ENCODE measurements around the gene PRKG1.

Gene PRKG1

GRCh38 chr10:51169111-51169510 is 94.8 kb downstream of the PRKG1 start:
- no peak overlapping the region for H3K4me3 Mint-ChIP-seq
- H3K36me3 Mint-ChIP-seq (ENCODE audit: insufficient read depth), result no peaks in the 10 kb centered on the region
- no peak for DNase-seq (ENCODE audit: low spot score in 2 of 2)
- no peaks in the 10 kb centered on the region for H3K27me3 Mint-ChIP-seq
- H3K27ac Mint-ChIP-seq (ENCODE audit: low read depth), result no peak overlapping the region
- H3K4me1 Mint-ChIP-seq, result no peaks in the 10 kb centered on the region
- no peaks in the 10 kb centered on the region for H3K9me3 Mint-ChIP-seq
- ATAC-seq (replicated peaks; ENCODE audit: extremely low read depth, poor library complexity, severe bottlenecking), result no peak

- DNase-seq (ENCODE audit: low spot score in 2 of 2) (no peak), ATAC-seq (replicated peaks; ENCODE audit: extremely low read depth, poor library complexity, severe bottlenecking) (no peak)
- Mint-ChIP-seq H3K4me3 (no peak overlapping the region), H3K27ac (ENCODE audit: low read depth) (no peak overlapping the region), H3K4me1 (no peaks in the 10 kb centered on the region), H3K36me3 (ENCODE audit: insufficient read depth) (no peaks in the 10 kb centered on the region), H3K27me3 (no peaks in the 10 kb centered on the region), H3K9me3 (no peaks in the 10 kb centered on the region)
Observed at GRCh38 chr10:51170518-51171245, 96.4 kb downstream of the PRKG1 start.

- DNase-seq (ENCODE audit: low spot score in 2 of 2) (no peak), ATAC-seq (replicated peaks; ENCODE audit: extremely low read depth, poor library complexity, severe bottlenecking) (no peak)
- H3K36me3 Mint-ChIP-seq (ENCODE audit: insufficient read depth), result no peaks in the 10 kb centered on the region
- H3K27me3 Mint-ChIP-seq, result no peaks in the 10 kb centered on the region
- no peak overlapping the region for H3K4me3 Mint-ChIP-seq
- H3K9me3 Mint-ChIP-seq, result no peaks in the 10 kb centered on the region
- no peaks in the 10 kb centered on the region for H3K4me1 Mint-ChIP-seq
- no peak overlapping the region for H3K27ac Mint-ChIP-seq (ENCODE audit: low read depth)
Observed at GRCh38 chr10:51171946-51172345, 97.7 kb downstream of the PRKG1 start.

- no peaks in the 10 kb centered on the region for H3K36me3 Mint-ChIP-seq (ENCODE audit: insufficient read depth)
- no peaks in the 10 kb centered on the region for H3K4me1 Mint-ChIP-seq
- no peak overlapping the region for H3K27ac Mint-ChIP-seq (ENCODE audit: low read depth)
- DNase-seq (ENCODE audit: low spot score in 2 of 2) (no peak), ATAC-seq (replicated peaks; ENCODE audit: extremely low read depth, poor library complexity, severe bottlenecking) (no peak)
- H3K27me3 Mint-ChIP-seq, result no peaks in the 10 kb centered on the region
- H3K9me3 Mint-ChIP-seq, result no peaks in the 10 kb centered on the region
- H3K4me3 Mint-ChIP-seq, result no peak overlapping the region
Observed at GRCh38 chr10:51176976-51177695, 102.8 kb downstream of the PRKG1 start.

GRCh38 chr10:51178634-51179033 is 104.3 kb downstream of the PRKG1 start:
- H3K27me3 Mint-ChIP-seq, result no peaks in the 10 kb centered on the region
- no peak for ATAC-seq (replicated peaks; ENCODE audit: extremely low read depth, poor library complexity, severe bottlenecking)
- H3K27ac Mint-ChIP-seq (ENCODE audit: low read depth), result no peak overlapping the region

GRCh38 chr10:51180141-51180540 is 105.9 kb downstream of the PRKG1 start:
- Mint-ChIP-seq H3K4me1 (no peaks in the 10 kb centered on the region), H3K27me3 (no peaks in the 10 kb centered on the region), H3K4me3 (no peak overlapping the region), H3K36me3 (ENCODE audit: insufficient read depth) (no peaks in the 10 kb centered on the region), H3K9me3 (peaks cover 5% of the 10 kb centered on the region), H3K27ac (ENCODE audit: low read depth) (no peak overlapping the region)
- no peak for DNase-seq (ENCODE audit: low spot score in 2 of 2)
- ATAC-seq (replicated peaks; ENCODE audit: extremely low read depth, poor library complexity, severe bottlenecking), result no peak

More at GRCh38 chr10:51178634-51179033, 104.3 kb downstream of the PRKG1 start:
- no peaks in the 10 kb centered on the region for H3K4me1 Mint-ChIP-seq
- peaks cover under 1% of the 10 kb centered on the region for H3K9me3 Mint-ChIP-seq
- no peak overlapping the region for H3K4me3 Mint-ChIP-seq
- DNase-seq (ENCODE audit: low spot score in 2 of 2), result no peak
- no peaks in the 10 kb centered on the region for H3K36me3 Mint-ChIP-seq (ENCODE audit: insufficient read depth)

GRCh38 chr10:51183783-51184182 is 109.5 kb downstream of the PRKG1 start:
- Mint-ChIP-seq H3K4me1 (no peaks in the 10 kb centered on the region), H3K4me3 (no peak overlapping the region), H3K27me3 (no peaks in the 10 kb centered on the region), H3K9me3 (peaks cover 5% of the 10 kb centered on the region), H3K27ac (ENCODE audit: low read depth) (no peak overlapping the region), H3K36me3 (ENCODE audit: insufficient read depth) (no peaks in the 10 kb centered on the region)
- ATAC-seq (replicated peaks; ENCODE audit: extremely low read depth, poor library complexity, severe bottlenecking), result no peak
- no peak for DNase-seq (ENCODE audit: low spot score in 2 of 2)

GRCh38 chr10:51186361-51186760 is 112.1 kb downstream of the PRKG1 start:
- H3K27ac Mint-ChIP-seq (ENCODE audit: low read depth), result no peak overlapping the region
- ATAC-seq (replicated peaks; ENCODE audit: extremely low read depth, poor library complexity, severe bottlenecking), result no peak
- H3K27me3 Mint-ChIP-seq, result no peaks in the 10 kb centered on the region
- DNase-seq (ENCODE audit: low spot score in 2 of 2), result no peak
- H3K4me1 Mint-ChIP-seq, result no peaks in the 10 kb centered on the region
- peaks cover 5% of the 10 kb centered on the region for H3K9me3 Mint-ChIP-seq
- no peak overlapping the region for H3K4me3 Mint-ChIP-seq
- H3K36me3 Mint-ChIP-seq (ENCODE audit: insufficient read depth), result no peaks in the 10 kb centered on the region

GRCh38 chr10:51188008-51188407 is 113.7 kb downstream of the PRKG1 start:
- Mint-ChIP-seq H3K27ac (ENCODE audit: low read depth) (no peak overlapping the region), H3K4me3 (no peak overlapping the region), H3K27me3 (no peaks in the 10 kb centered on the region), H3K36me3 (ENCODE audit: insufficient read depth) (no peaks in the 10 kb centered on the region), H3K9me3 (peaks cover 5% of the 10 kb centered on the region), H3K4me1 (no peaks in the 10 kb centered on the region)
- ATAC-seq (replicated peaks; ENCODE audit: extremely low read depth, poor library complexity, severe bottlenecking) (no peak), DNase-seq (ENCODE audit: low spot score in 2 of 2) (no peak)

- H3K4me1 Mint-ChIP-seq, result no peaks in the 10 kb centered on the region
- no peaks in the 10 kb centered on the region for H3K36me3 Mint-ChIP-seq (ENCODE audit: insufficient read depth)
- no peak overlapping the region for H3K4me3 Mint-ChIP-seq
- ATAC-seq (replicated peaks; ENCODE audit: extremely low read depth, poor library complexity, severe bottlenecking) (no peak), DNase-seq (ENCODE audit: low spot score in 2 of 2) (no peak)
- no peak overlapping the region for H3K27ac Mint-ChIP-seq (ENCODE audit: low read depth)
- H3K27me3 Mint-ChIP-seq, result no peaks in the 10 kb centered on the region
- H3K9me3 Mint-ChIP-seq, result peaks cover 3% of the 10 kb centered on the region
Observed at GRCh38 chr10:51188866-51189265, 114.6 kb downstream of the PRKG1 start.

- H3K27me3 Mint-ChIP-seq, result no peaks in the 10 kb centered on the region
- DNase-seq (ENCODE audit: low spot score in 2 of 2) (no peak), ATAC-seq (replicated peaks; ENCODE audit: extremely low read depth, poor library complexity, severe bottlenecking) (no peak)
- no peak overlapping the region for H3K27ac Mint-ChIP-seq (ENCODE audit: low read depth)
- H3K9me3 Mint-ChIP-seq, result no peaks in the 10 kb centered on the region
- no peaks in the 10 kb centered on the region for H3K36me3 Mint-ChIP-seq (ENCODE audit: insufficient read depth)
- H3K4me3 Mint-ChIP-seq, result no peak overlapping the region
- no peaks in the 10 kb centered on the region for H3K4me1 Mint-ChIP-seq
Observed at GRCh38 chr10:51196508-51197175, 122.4 kb downstream of the PRKG1 start.

GRCh38 chr10:51198170-51198569 is 123.9 kb downstream of the PRKG1 start:
- ATAC-seq (replicated peaks; ENCODE audit: extremely low read depth, poor library complexity, severe bottlenecking) (no peak), DNase-seq (ENCODE audit: low spot score in 2 of 2) (no peak)
- Mint-ChIP-seq H3K9me3 (no peaks in the 10 kb centered on the region), H3K4me1 (no peaks in the 10 kb centered on the region), H3K27me3 (no peaks in the 10 kb centered on the region), H3K36me3 (ENCODE audit: insufficient read depth) (no peaks in the 10 kb centered on the region), H3K4me3 (no peak overlapping the region), H3K27ac (ENCODE audit: low read depth) (no peak overlapping the region)

GRCh38 chr10:51201947-51202346 is 127.7 kb downstream of the PRKG1 start:
- DNase-seq (ENCODE audit: low spot score in 2 of 2), result no peak
- ATAC-seq (replicated peaks; ENCODE audit: extremely low read depth, poor library complexity, severe bottlenecking), result no peak
- H3K36me3 Mint-ChIP-seq (ENCODE audit: insufficient read depth), result no peaks in the 10 kb centered on the region
- H3K27ac Mint-ChIP-seq (ENCODE audit: low read depth), result no peak overlapping the region
- H3K9me3 Mint-ChIP-seq, result no peaks in the 10 kb centered on the region
- H3K4me3 Mint-ChIP-seq, result no peak overlapping the region
- no peaks in the 10 kb centered on the region for H3K4me1 Mint-ChIP-seq
- no peaks in the 10 kb centered on the region for H3K27me3 Mint-ChIP-seq
